Measurements from ENCODE around the gene GEMIN4. TPM values are rescaled to one million over a fixed set of nuclear protein-coding genes. Genes with fewer than 3 reads are reported as not detected.
A peak's percentile ranks its signal among the peaks of the same experiment; 100 is the strongest.

GEMIN4 gene
- total RNA-seq (2021), result 39.9 to 48.4 TPM (median 42.1 TPM) in 3 replicates
- percentile 89 among the genes with signal in this experiment for Bru-seq, nascent RNA
- long read RNA-seq, experiment 1, full-length matches to known transcripts, result 293 of 301 reads
- long read RNA-seq, experiment 1, partial matches to known transcripts, result 0 of 301 reads
- long read RNA-seq, experiment 1, other reads (novel, unspliced or antisense), result 8 of 301 reads
- long read RNA-seq, experiment 2, full-length matches to known transcripts, result 62 of 65 reads
- long read RNA-seq, experiment 2, partial matches to known transcripts, result 0 of 65 reads
- long read RNA-seq, experiment 2, other reads (novel, unspliced or antisense), result 3 of 65 reads
- long read RNA-seq, experiment 3, transcript GEMIN4-201 (2 exons, 3,748 nt), result major isoform, 10 of 10 reads
- long read RNA-seq, experiment 3, partial matches to known transcripts, result 0 of 10 reads
- long read RNA-seq, experiment 3, other reads (novel, unspliced or antisense), result 0 of 10 reads

DNA sequence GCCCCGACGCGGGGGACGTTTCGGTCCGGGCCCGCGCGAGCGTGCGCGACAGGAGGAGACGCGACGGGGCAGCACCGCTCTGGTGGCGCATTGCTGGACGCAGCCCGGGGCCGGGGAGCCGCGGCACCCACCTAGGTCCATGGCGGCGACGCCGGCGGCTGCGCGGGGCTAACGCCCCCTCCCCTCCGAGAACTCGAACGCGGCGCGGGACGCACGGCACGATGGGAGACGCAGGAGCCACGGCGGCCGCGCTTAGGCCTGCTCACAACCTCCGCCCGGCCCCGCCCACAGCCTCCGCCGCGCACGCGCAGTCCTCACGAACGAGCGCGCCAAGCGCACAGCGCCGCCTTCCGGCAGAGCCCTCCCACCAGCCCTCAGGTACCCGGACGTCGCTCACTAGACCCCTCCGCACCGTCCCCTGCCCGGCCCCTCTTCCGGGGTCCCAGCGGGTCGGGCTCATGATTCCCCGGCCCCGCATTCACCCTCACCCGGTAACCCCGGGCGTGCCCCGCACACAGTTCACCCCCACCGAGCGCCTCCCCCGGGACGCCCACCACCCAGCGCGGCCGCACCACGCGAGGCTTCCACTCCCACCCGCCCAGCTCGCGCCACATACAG, at the start of gene GEMIN4:
Gene GEMIN4, minus strand, starts transcription at position 263 of the 618 bp plus-strand sequence. Its CDS starts 122 bp downstream, at position 141.
- ATAC-seq (peak; percentile 93), DNase-seq (ENCODE audit: low spot score) (peak; percentile 96)
- Mint-ChIP-seq H3K4me1 (peaks cover 25% of the 10 kb centered on the region), H3K9me3 (peaks cover 33% of the 10 kb centered on the region), H3K27ac (peak within 1 kb of the TSS; percentile 94), H3K36me3 (peaks cover 55% of the 10 kb centered on the region), H3K4me3 (peak within 1 kb of the TSS; percentile 94), H3K27me3 (ENCODE audit: low read depth) (no peaks in the 10 kb centered on the region)
- ChIA-PET POLR2A (no interaction called here), CTCF (interaction anchor here (0.5 to 1.5 kb wide), 16 partner anchors 10 to 340 kb away, joined by 3 to 10 read pairs (median 4); partner anchors contain the start of genes NXN, TIMM22 and VPS53)
- TF ChIP-seq JAZF1 (CRISPR knock-in tag; IDR thresholded peaks at IDR 0.05) (no peak), HMGXB4 (CRISPR knock-in tag; IDR thresholded peaks at IDR 0.05) (peak; percentile 85; the same call in 1 of the 2 replicates), PRDM15 (CRISPR knock-in tag; IDR thresholded peaks at IDR 0.05) (peak; percentile 12), ZNF423 (CRISPR knock-in tag; IDR thresholded peaks at IDR 0.05) (no peak), NFATC4 (CRISPR knock-in tag; IDR thresholded peaks at IDR 0.05) (no peak), HMGA2 (CRISPR knock-in tag; IDR thresholded peaks at IDR 0.05) (no peak), SMAD4 (CRISPR knock-in tag; IDR thresholded peaks at IDR 0.05) (0 out of 2 replicates have a peak, but pooled peaks have one; percentile 14), USF2 (CRISPR knock-in tag; IDR thresholded peaks at IDR 0.05) (no peak; the same call in 1 of the 2 replicates), AFF4 (CRISPR knock-in tag; IDR thresholded peaks at IDR 0.05; ENCODE audit: borderline replicate concordance) (no peak), NFE2L1 (CRISPR knock-in tag; IDR thresholded peaks at IDR 0.05) (no peak; the same call in 1 of the 2 replicates), ZNF416 (CRISPR knock-in tag; IDR thresholded peaks at IDR 0.05) (no peak), TP53 (CRISPR knock-in tag; IDR thresholded peaks at IDR 0.05) (no peak; the same call in 1 of the 2 replicates), PRRX2 (CRISPR knock-in tag; IDR thresholded peaks at IDR 0.05) (no peak), ZNF396 (CRISPR knock-in tag; IDR thresholded peaks at IDR 0.05; ENCODE audit: borderline replicate concordance) (no peak), ZNF121 (CRISPR knock-in tag; IDR thresholded peaks at IDR 0.05) (no peak), IRF1 (CRISPR knock-in tag; IDR thresholded peaks at IDR 0.05) (peak; percentile 51; the same call in 1 of the 2 replicates), FOXJ3 (CRISPR knock-in tag; IDR thresholded peaks at IDR 0.05; ENCODE audit: borderline replicate concordance) (no peak)
- TF ChIP-seq, protein P1, sequence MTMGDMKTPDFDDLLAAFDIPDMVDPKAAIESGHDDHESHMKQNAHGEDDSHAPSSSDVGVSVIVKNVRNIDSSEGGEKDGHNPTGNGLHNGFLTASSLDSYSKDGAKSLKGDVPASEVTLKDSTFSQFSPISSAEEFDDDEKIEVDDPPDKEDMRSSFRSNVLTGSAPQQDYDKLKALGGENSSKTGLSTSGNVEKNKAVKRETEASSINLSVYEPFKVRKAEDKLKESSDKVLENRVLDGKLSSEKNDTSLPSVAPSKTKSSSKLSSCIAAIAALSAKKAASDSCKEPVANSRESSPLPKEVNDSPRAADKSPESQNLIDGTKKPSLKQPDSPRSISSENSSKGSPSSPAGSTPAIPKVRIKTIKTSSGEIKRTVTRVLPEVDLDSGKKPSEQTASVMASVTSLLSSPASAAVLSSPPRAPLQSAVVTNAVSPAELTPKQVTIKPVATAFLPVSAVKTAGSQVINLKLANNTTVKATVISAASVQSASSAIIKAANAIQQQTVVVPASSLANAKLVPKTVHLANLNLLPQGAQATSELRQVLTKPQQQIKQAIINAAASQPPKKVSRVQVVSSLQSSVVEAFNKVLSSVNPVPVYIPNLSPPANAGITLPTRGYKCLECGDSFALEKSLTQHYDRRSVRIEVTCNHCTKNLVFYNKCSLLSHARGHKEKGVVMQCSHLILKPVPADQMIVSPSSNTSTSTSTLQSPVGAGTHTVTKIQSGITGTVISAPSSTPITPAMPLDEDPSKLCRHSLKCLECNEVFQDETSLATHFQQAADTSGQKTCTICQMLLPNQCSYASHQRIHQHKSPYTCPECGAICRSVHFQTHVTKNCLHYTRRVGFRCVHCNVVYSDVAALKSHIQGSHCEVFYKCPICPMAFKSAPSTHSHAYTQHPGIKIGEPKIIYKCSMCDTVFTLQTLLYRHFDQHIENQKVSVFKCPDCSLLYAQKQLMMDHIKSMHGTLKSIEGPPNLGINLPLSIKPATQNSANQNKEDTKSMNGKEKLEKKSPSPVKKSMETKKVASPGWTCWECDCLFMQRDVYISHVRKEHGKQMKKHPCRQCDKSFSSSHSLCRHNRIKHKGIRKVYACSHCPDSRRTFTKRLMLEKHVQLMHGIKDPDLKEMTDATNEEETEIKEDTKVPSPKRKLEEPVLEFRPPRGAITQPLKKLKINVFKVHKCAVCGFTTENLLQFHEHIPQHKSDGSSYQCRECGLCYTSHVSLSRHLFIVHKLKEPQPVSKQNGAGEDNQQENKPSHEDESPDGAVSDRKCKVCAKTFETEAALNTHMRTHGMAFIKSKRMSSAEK (CRISPR knock-in tag; IDR thresholded peaks at IDR 0.05; ENCODE audit: borderline replicate concordance), result no peak
- TF ChIP-seq, protein P2, sequence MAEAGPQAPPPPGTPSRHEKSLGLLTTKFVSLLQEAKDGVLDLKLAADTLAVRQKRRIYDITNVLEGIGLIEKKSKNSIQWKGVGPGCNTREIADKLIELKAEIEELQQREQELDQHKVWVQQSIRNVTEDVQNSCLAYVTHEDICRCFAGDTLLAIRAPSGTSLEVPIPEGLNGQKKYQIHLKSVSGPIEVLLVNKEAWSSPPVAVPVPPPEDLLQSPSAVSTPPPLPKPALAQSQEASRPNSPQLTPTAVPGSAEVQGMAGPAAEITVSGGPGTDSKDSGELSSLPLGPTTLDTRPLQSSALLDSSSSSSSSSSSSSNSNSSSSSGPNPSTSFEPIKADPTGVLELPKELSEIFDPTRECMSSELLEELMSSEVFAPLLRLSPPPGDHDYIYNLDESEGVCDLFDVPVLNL (CRISPR knock-in tag; IDR thresholded peaks at IDR 0.05; ENCODE audit: borderline replicate concordance, low read depth), result peak; percentile 91; the same call in 1 of the 2 replicates

Measured in WTC11 (cell line).